ENCODE results near the gene RAB35. TPM values are rescaled to one million over a fixed set of nuclear protein-coding genes. Genes with fewer than 3 reads are reported as not detected.

RAB35 gene
- total and polyA plus RNA-seq, 2 donors (not counting 1 experiment from before 2014, with no cell fraction given) = 20.4 to 52.9 TPM

DNA sequence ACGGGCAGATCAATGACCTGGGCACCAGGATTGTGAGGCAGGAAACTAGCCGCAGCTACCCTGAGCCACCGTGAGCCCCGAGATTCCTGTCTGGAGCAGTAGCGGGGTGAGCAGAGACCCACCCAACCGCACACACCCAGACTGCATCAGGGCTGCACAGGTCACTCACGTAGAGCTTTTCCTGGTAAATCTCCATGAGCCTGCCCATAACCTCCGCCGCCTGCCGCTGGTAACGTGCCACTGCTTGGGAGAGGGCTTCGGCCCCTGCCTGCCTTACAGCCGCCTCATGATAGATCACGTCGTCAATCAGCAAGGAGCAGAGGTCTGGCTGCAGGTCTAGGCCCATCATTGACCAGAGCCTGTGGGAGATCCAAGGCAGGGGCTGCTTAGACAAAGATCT, 38.5 kb upstream of the RAB35 start:
- no peak overlapping the region for H3K4me3 ChIP-seq (ENCODE audit: control extremely low read depth in 1 of 5, extremely low read depth in 1 of 5, insufficient read depth in 1 of 5, low read depth in 2 of 5, low read length in 4 of 5)
- no peak for ATAC-seq (ENCODE audit: low read depth)
- Mint-ChIP-seq H3K27me3 (no peaks in the 10 kb centered on the region), H3K4me3 (no peak overlapping the region), H3K4me1 (no peaks in the 10 kb centered on the region), H3K9me3 (ENCODE audit: insufficient read depth) (no peaks in the 10 kb centered on the region), H3K27ac (no peak overlapping the region)
- H4K20me1 ChIP-seq (ENCODE audit: control insufficient read depth, insufficient read depth, low read length, poor library complexity, severe bottlenecking) = no peaks in the 10 kb centered on the region
- H3K9ac ChIP-seq (ENCODE audit: low read length) = no peak overlapping the region
- H3K79me2 ChIP-seq (ENCODE audit: control insufficient read depth, insufficient read depth, low read length) = no peaks in the 10 kb centered on the region
- WGBS (ENCODE audit: insufficient coverage) = 98% methylated on average over 15 of the region's 15 CpGs
- H3K27me3 ChIP-seq (replicated peaks in 1 of 4; ENCODE audit: control extremely low read depth in 1 of 4, control insufficient read depth in 3 of 4, insufficient read depth in 4 of 4, low read length in 3 of 4) = no peaks in the 10 kb centered on the region
- no peak overlapping the region for H3K27ac ChIP-seq (ENCODE audit: low read length in 2 of 2)
- no peak for DNase-seq
- H3K4me1 ChIP-seq (ENCODE audit: control insufficient read depth in 2 of 2, insufficient read depth in 2 of 2, low read length in 2 of 2) = no peaks in the 10 kb centered on the region
- TF ChIP-seq EZH2 (IDR thresholded peaks at IDR 0.05; ENCODE audit: borderline replicate concordance, insufficient read depth, low read depth, low read length, poor library complexity, severe bottlenecking) = no peak
- TF ChIP-seq, protein P1, sequence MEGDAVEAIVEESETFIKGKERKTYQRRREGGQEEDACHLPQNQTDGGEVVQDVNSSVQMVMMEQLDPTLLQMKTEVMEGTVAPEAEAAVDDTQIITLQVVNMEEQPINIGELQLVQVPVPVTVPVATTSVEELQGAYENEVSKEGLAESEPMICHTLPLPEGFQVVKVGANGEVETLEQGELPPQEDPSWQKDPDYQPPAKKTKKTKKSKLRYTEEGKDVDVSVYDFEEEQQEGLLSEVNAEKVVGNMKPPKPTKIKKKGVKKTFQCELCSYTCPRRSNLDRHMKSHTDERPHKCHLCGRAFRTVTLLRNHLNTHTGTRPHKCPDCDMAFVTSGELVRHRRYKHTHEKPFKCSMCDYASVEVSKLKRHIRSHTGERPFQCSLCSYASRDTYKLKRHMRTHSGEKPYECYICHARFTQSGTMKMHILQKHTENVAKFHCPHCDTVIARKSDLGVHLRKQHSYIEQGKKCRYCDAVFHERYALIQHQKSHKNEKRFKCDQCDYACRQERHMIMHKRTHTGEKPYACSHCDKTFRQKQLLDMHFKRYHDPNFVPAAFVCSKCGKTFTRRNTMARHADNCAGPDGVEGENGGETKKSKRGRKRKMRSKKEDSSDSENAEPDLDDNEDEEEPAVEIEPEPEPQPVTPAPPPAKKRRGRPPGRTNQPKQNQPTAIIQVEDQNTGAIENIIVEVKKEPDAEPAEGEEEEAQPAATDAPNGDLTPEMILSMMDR (IDR thresholded peaks at IDR 0.05) = no peak
- POLR2A ChIA-PET = no interaction called here
- H3K4me2 ChIP-seq (replicated peaks; ENCODE audit: low read depth, low read length, poor library complexity, severe bottlenecking) = no peak overlapping the region
- peaks cover 18 to 83% of the 10 kb centered on the region in 2 experiments for H3K36me3 ChIP-seq (replicated peaks in 1 of 2; ENCODE audit: control extremely low read depth in 1 of 2, control insufficient read depth in 1 of 2, extremely low read depth in 1 of 2, insufficient read depth in 2 of 2, low read length in 1 of 2)
- H3K9me3 ChIP-seq (ENCODE audit: control extremely low read depth in 1 of 3, control insufficient read depth in 2 of 3, insufficient read depth in 1 of 3, low read length in 2 of 3) = no peaks in the 10 kb centered on the region
- CTCF ChIA-PET = no interaction called here
- intact Hi-C loops (cut with micrococcal nuclease) = no loop called here
- no peak overlapping the region for H2AFZ ChIP-seq (ENCODE audit: insufficient read depth, low read depth, low read length, poor library complexity, severe bottlenecking)

DNA sequence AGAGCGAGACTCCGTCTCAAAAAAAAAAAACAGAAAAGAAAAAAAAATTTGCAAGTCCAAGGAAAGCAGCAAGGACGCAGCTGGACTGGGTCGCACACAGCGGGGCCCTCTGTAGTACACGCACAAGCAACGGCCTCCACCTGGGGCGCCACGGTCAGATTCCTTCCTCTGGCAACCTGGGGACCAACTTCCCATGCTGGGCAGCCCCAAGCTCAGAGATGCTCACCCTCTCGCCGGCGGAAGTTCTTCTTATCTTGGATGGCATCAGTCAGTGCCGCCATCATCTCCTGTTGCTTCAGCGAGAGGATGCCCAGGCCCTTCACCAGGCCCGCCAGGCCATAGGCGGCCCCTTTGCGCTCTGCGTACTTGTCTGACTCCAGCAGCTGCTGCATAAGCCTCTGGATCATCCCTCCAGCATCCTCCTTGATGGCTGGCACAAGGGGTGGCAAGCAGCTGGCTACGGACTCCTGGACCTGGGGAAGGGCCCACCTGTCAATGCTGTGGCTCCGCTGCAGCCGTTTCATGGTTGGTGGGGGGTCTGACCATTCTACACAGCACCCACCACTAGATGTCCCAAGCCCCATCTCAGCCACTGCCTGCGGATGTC, 34.5 kb upstream of the RAB35 start:
- H2AFZ ChIP-seq (ENCODE audit: insufficient read depth, low read depth, low read length, poor library complexity, severe bottlenecking) = no peak overlapping the region
- intact Hi-C loops (cut with micrococcal nuclease) = no loop called here
- H3K36me3 ChIP-seq (replicated peaks in 1 of 2; ENCODE audit: control extremely low read depth in 1 of 2, control insufficient read depth in 1 of 2, extremely low read depth in 1 of 2, insufficient read depth in 2 of 2, low read length in 1 of 2) = peaks cover 23 to 84% of the 10 kb centered on the region in 2 experiments
- no peaks in the 10 kb centered on the region for H4K20me1 ChIP-seq (ENCODE audit: control insufficient read depth, insufficient read depth, low read length, poor library complexity, severe bottlenecking)
- no peaks in the 10 kb centered on the region for H3K79me2 ChIP-seq (ENCODE audit: control insufficient read depth, insufficient read depth, low read length)
- TF ChIP-seq, protein P1 (IDR thresholded peaks at IDR 0.05) = no peak
- TF ChIP-seq EZH2 (IDR thresholded peaks at IDR 0.05; ENCODE audit: borderline replicate concordance, insufficient read depth, low read depth, low read length, poor library complexity, severe bottlenecking) = no peak
- Mint-ChIP-seq H3K27ac (no peak overlapping the region), H3K9me3 (ENCODE audit: insufficient read depth) (no peaks in the 10 kb centered on the region), H3K4me3 (no peak overlapping the region), H3K27me3 (no peaks in the 10 kb centered on the region), H3K4me1 (no peaks in the 10 kb centered on the region)
- H3K4me2 ChIP-seq (replicated peaks; ENCODE audit: low read depth, low read length, poor library complexity, severe bottlenecking) = no peak overlapping the region
- no peaks in the 10 kb centered on the region for H3K9me3 ChIP-seq (ENCODE audit: control extremely low read depth in 1 of 3, control insufficient read depth in 2 of 3, insufficient read depth in 1 of 3, low read length in 2 of 3)
- ChIA-PET CTCF (no interaction called here), POLR2A (no interaction called here)
- H3K9ac ChIP-seq (ENCODE audit: low read length) = no peak overlapping the region
- DNase-seq (no peak), ATAC-seq (ENCODE audit: low read depth) (no peak)
- H3K27me3 ChIP-seq (replicated peaks in 1 of 4; ENCODE audit: control extremely low read depth in 1 of 4, control insufficient read depth in 3 of 4, insufficient read depth in 4 of 4, low read length in 3 of 4) = no peaks in the 10 kb centered on the region
- no peak overlapping the region for H3K27ac ChIP-seq (ENCODE audit: low read length in 2 of 2)
- no peaks in the 10 kb centered on the region for H3K4me1 ChIP-seq (ENCODE audit: control insufficient read depth in 2 of 2, insufficient read depth in 2 of 2, low read length in 2 of 2)
- 95% methylated on average over 20 of the region's 22 CpGs for WGBS (ENCODE audit: insufficient coverage)
- H3K4me3 ChIP-seq (ENCODE audit: control extremely low read depth in 1 of 5, extremely low read depth in 1 of 5, insufficient read depth in 1 of 5, low read depth in 2 of 5, low read length in 4 of 5) = no peak overlapping the region
